H9 (cell line): ENCODE data around the gene TMPRSS7. TPM values are rescaled to one million over a fixed set of nuclear protein-coding genes. Genes with fewer than 3 reads are reported as not detected.

Experiments used
- DNase-seq: peaks from one replicate; pipeline ENCODE4 v3.0.0-alpha.2; 2017
- H2AFZ ChIP-seq: one replicate; pipeline ENCODE4 v1.6.1; 2013; ENCODE audit warnings: mild to moderate bottlenecking, low read length, control low read depth, moderate library complexity
- H2AK5ac ChIP-seq: 2 replicates; pipeline ENCODE4 v1.6.1; 2013; ENCODE audit warnings: low read length, control low read depth, mixed read lengths; ENCODE audit not compliant: insufficient read length
- H2BK120ac ChIP-seq: one replicate; pipeline ENCODE4 v1.6.1; 2013; ENCODE audit warnings: low read depth, mild to moderate bottlenecking, low read length, control low read depth, inconsistent platforms; ENCODE audit not compliant: poor library complexity, severe bottlenecking
- H2BK12ac ChIP-seq: 2 replicates; pipeline ENCODE4 v1.6.1; 2013; ENCODE audit warnings: low read length, control low read depth, mixed read lengths, low read depth; ENCODE audit not compliant: insufficient read length
- H2BK15ac ChIP-seq: 2 replicates; pipeline ENCODE4 v1.6.1; 2013; ENCODE audit warnings: low read depth, low read length, control low read depth
- H2BK20ac ChIP-seq: one replicate; pipeline ENCODE4 v1.6.1; 2013; ENCODE audit warnings: low read depth, mild to moderate bottlenecking, low read length, control low read depth, inconsistent platforms; ENCODE audit not compliant: poor library complexity, severe bottlenecking
- H2BK5ac ChIP-seq: 2 replicates; pipeline ENCODE4 v1.6.1; 2013; ENCODE audit warnings: low read length, control low read depth, mixed read lengths; ENCODE audit not compliant: insufficient read length
- H3K14ac ChIP-seq: 2 replicates; pipeline ENCODE4 v1.6.1; 2013; ENCODE audit warnings: low read length, control low read depth; ENCODE audit not compliant: insufficient read depth
- H3K18ac ChIP-seq: 2 replicates; pipeline ENCODE4 v1.6.1; 2013; ENCODE audit warnings: low read depth, mild to moderate bottlenecking, mixed read lengths, low read length, control low read depth; ENCODE audit not compliant: insufficient read length
- H3K23ac ChIP-seq: 2 replicates; pipeline ENCODE4 v1.6.1; 2013; ENCODE audit warnings: low read length, control low read depth, mixed read lengths, low read depth; ENCODE audit not compliant: insufficient read length
- H3K23me2 ChIP-seq: 2 replicates; pipeline ENCODE4 v1.6.1; 2013; ENCODE audit warnings: low read depth, mild to moderate bottlenecking, mixed read lengths, low read length, control low read depth; ENCODE audit not compliant: insufficient read length, poor library complexity, severe bottlenecking
- H3K27ac ChIP-seq: 2 replicates; pipeline ENCODE4 v1.5.1; 2013; ENCODE audit warnings: low read length, control low read depth, mixed read lengths, low read depth; ENCODE audit not compliant: insufficient read length
- H3K27me3 ChIP-seq: 2 replicates; pipeline ENCODE4 v1.6.1; 2013; ENCODE audit warnings: low read length, control low read depth, inconsistent platforms; ENCODE audit not compliant: insufficient read depth
- H3K4ac ChIP-seq: 2 replicates; pipeline ENCODE4 v1.6.1; 2013; ENCODE audit warnings: low read depth, mild to moderate bottlenecking, control low read depth, inconsistent platforms, low read length, moderate library complexity
- H3K4me1 ChIP-seq: 2 replicates; pipeline ENCODE4 v1.6.1; 2013; ENCODE audit warnings: low read length, control low read depth, inconsistent platforms; ENCODE audit not compliant: insufficient read depth
- H3K4me2 ChIP-seq: 2 replicates; pipeline ENCODE4 v1.6.1; 2013; ENCODE audit warnings: low read length, control low read depth, mixed read lengths; ENCODE audit not compliant: insufficient read length, insufficient read depth
- H3K56ac ChIP-seq: 2 replicates; pipeline ENCODE4 v1.6.1; 2013; ENCODE audit warnings: low read depth, mild to moderate bottlenecking, mixed read lengths, low read length, control low read depth; ENCODE audit not compliant: insufficient read length
- H3K79me1 ChIP-seq: 2 replicates; pipeline ENCODE4 v1.6.1; 2013; ENCODE audit warnings: low read depth, mild to moderate bottlenecking, moderate library complexity, low read length, control low read depth, inconsistent platforms; ENCODE audit not compliant: insufficient read depth, poor library complexity, severe bottlenecking
- H3K79me2 ChIP-seq: 2 replicates; pipeline ENCODE4 v1.6.1; 2013; ENCODE audit warnings: low read length, control low read depth, inconsistent platforms; ENCODE audit not compliant: insufficient read depth
- H3K9ac ChIP-seq: 2 replicates; pipeline ENCODE4 v1.6.1; 2013; ENCODE audit warnings: low read length, control low read depth, mixed read lengths; ENCODE audit not compliant: insufficient read length; ENCODE audit errors: extremely low read depth
- H3K9me3 ChIP-seq: one replicate; pipeline ENCODE4 v1.6.1; 2013; ENCODE audit warnings: low read depth, low read length, inconsistent platforms; ENCODE audit not compliant: control insufficient read depth
- H3T11ph ChIP-seq: one replicate; pipeline ENCODE4 v1.6.1; 2013; ENCODE audit warnings: mild to moderate bottlenecking, low read length, control low read depth, inconsistent platforms
- H4K20me1 ChIP-seq: one replicate; pipeline ENCODE4 v1.6.1; 2013; ENCODE audit not compliant: control insufficient read depth, insufficient read length, insufficient read depth
- H4K5ac ChIP-seq: 2 replicates; pipeline ENCODE4 v1.6.1; 2013; ENCODE audit warnings: low read depth, mild to moderate bottlenecking, mixed read lengths, low read length, control low read depth; ENCODE audit not compliant: insufficient read length
- H4K8ac ChIP-seq: replicated peaks from 2 replicates; pipeline ENCODE4 v1.6.1; 2013; ENCODE audit warnings: low read length, control low read depth, mixed read lengths, low read depth; ENCODE audit not compliant: insufficient read length
- H4K91ac ChIP-seq: 2 replicates; pipeline ENCODE4 v1.6.1; 2013; ENCODE audit warnings: low read depth, mild to moderate bottlenecking, moderate library complexity, mixed read lengths, low read length, control low read depth; ENCODE audit not compliant: insufficient read length
- H3K27ac Mint-ChIP-seq, 3 experiments: 2 replicates in 2 of 3; 3 replicates in 1 of 3; pipeline ENCODE4 v1.8.0; 2020 to 2021; ENCODE audit warnings: mixed read lengths in 3 of 3, mild to moderate bottlenecking in 1 of 3, moderate library complexity in 1 of 3
- H3K27me3 Mint-ChIP-seq: 2 replicates; pipeline ENCODE4 v1.8.0; 2021; ENCODE audit warnings: low read depth, mild to moderate bottlenecking, moderate library complexity, mixed read lengths
- H3K36me3 Mint-ChIP-seq, 3 experiments: 2 replicates in 2 of 3; 3 replicates in 1 of 3; pipeline ENCODE4 v1.8.0; 2020 to 2021; ENCODE audit warnings: low read depth in 3 of 3, mixed read lengths in 3 of 3; ENCODE audit not compliant: insufficient read depth in 1 of 3
- H3K4me1 Mint-ChIP-seq, 2 experiments: 2 replicates each; pipeline ENCODE4 v1.8.0; 2020; ENCODE audit warnings: mixed read lengths in 2 of 2
- H3K4me3 Mint-ChIP-seq, 2 experiments: 2 replicates in 1 of 2; 3 replicates in 1 of 2; pipeline ENCODE4 v1.8.0; 2020 to 2021; ENCODE audit warnings: mild to moderate bottlenecking in 2 of 2, mixed read lengths in 2 of 2, moderate library complexity in 1 of 2
- H3K9me3 Mint-ChIP-seq, 2 experiments: 2 replicates in 1 of 2; 3 replicates in 1 of 2; pipeline ENCODE4 v1.8.0; 2020; ENCODE audit warnings: mild to moderate bottlenecking in 2 of 2, mixed read lengths in 2 of 2, moderate library complexity in 1 of 2
- WGBS: extraction: QIAGEN DNeasy Blood & Tissue Kit; methylation state at CpG from one replicate; pipeline ENCODE4 v1.1.7; 2013; ENCODE audit warnings: missing lambda C conversion rate, low lambda C conversion rate, mixed read lengths; ENCODE audit not compliant: insufficient read length; ENCODE audit errors: extremely low coverage; 5-methylcytosine and 5-hydroxymethylcytosine counted together
- total RNA-seq: library from RNA; stranded (reverse); gene quantifications from 2 replicates; pipeline ENCODE4 v1.2.1, GENCODE V29; 2021
- TF ChIP-seq, protein P1 (sequence below): fragments of 200-600 bp; sonication (generic); conservative IDR thresholded peaks from 3 replicates; pipeline ENCODE4 v1.8.0; 2021; ENCODE audit warnings: antibody characterized with exemption, mild to moderate bottlenecking

TMPRSS7 gene
- total RNA-seq, 1 experiment from 2014 or later, result not detected

DNA sequence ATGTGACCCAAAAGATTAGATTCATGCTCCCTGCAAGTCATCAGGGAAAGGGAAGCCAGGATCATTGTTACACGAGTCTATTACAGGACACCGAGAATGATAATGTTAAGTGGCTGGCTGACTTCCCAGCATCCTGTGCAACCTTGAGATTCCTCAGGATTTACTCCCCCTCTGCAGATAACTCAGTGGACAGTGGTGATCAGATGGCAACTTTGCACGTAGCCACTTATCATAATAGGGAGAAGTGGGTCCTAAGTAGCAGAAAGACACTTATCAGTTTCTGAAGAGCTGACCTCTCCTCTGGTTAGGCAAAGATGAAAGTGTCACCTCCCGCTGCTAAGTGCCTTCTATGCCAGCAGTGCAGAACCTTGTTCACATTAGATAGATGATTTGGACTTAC, 6.7 kb upstream of the TMPRSS7 start:
- Mint-ChIP-seq H3K36me3 (peaks cover 3 to 8% (median 6%) of the 10 kb centered on the region in 3 experiments; a peak in 5 of 7 replicates), H3K27ac (no peak overlapping the region), H3K9me3 (peaks cover 7% of the 10 kb centered on the region in 2 experiments), H3K4me1 (no peaks in the 10 kb centered on the region), H3K27me3 (no peaks in the 10 kb centered on the region), H3K4me3 (no peak overlapping the region)
- no peak overlapping the region for H2BK20ac ChIP-seq
- DNase-seq, result no peak
- H3K23me2 ChIP-seq, result no peaks in the 10 kb centered on the region
- no peak overlapping the region for H3T11ph ChIP-seq
- H3K23ac ChIP-seq, result no peak overlapping the region
- no peak overlapping the region for H3K4me2 ChIP-seq
- WGBS, result no CpG with 5 or more reads among the region's 4 CpGs
- H3K4me1 ChIP-seq, result no peaks in the 10 kb centered on the region
- H3K4ac ChIP-seq, result no peak overlapping the region
- no peak overlapping the region for H2BK15ac ChIP-seq
- H4K8ac ChIP-seq, result no peak overlapping the region
- H3K27me3 ChIP-seq, result no peaks in the 10 kb centered on the region; the same call in 1 of the 2 replicates
- no peak overlapping the region for H2AK5ac ChIP-seq
- H3K79me2 ChIP-seq, result no peaks in the 10 kb centered on the region
- no peak overlapping the region for H3K27ac ChIP-seq
- no peak overlapping the region for H2AFZ ChIP-seq
- H4K20me1 ChIP-seq, result no peaks in the 10 kb centered on the region
- no peak overlapping the region for H4K91ac ChIP-seq
- no peak overlapping the region for H3K14ac ChIP-seq
- TF ChIP-seq, protein P1, sequence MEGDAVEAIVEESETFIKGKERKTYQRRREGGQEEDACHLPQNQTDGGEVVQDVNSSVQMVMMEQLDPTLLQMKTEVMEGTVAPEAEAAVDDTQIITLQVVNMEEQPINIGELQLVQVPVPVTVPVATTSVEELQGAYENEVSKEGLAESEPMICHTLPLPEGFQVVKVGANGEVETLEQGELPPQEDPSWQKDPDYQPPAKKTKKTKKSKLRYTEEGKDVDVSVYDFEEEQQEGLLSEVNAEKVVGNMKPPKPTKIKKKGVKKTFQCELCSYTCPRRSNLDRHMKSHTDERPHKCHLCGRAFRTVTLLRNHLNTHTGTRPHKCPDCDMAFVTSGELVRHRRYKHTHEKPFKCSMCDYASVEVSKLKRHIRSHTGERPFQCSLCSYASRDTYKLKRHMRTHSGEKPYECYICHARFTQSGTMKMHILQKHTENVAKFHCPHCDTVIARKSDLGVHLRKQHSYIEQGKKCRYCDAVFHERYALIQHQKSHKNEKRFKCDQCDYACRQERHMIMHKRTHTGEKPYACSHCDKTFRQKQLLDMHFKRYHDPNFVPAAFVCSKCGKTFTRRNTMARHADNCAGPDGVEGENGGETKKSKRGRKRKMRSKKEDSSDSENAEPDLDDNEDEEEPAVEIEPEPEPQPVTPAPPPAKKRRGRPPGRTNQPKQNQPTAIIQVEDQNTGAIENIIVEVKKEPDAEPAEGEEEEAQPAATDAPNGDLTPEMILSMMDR, result no peak
- no peak overlapping the region for H3K9ac ChIP-seq
- H2BK12ac ChIP-seq, result no peak overlapping the region
- H4K5ac ChIP-seq, result no peak overlapping the region
- H3K79me1 ChIP-seq, result no peaks in the 10 kb centered on the region
- H3K9me3 ChIP-seq, result no peaks in the 10 kb centered on the region
- H3K18ac ChIP-seq, result no peak overlapping the region
- H3K56ac ChIP-seq, result no peak overlapping the region
- H2BK120ac ChIP-seq, result no peak overlapping the region
- H2BK5ac ChIP-seq, result no peak overlapping the region
